ENCODE data around the gene LMNA. TPM values are rescaled to one million over a fixed set of nuclear protein-coding genes. Genes with fewer than 3 reads are reported as not detected.
A peak's percentile ranks its signal among the peaks of the same experiment; 100 is the strongest.

LMNA gene
- total and polyA plus RNA-seq, 2 of the 4 experiments (the other 2 are of a cell fraction): 563 to 755 TPM

DNA sequence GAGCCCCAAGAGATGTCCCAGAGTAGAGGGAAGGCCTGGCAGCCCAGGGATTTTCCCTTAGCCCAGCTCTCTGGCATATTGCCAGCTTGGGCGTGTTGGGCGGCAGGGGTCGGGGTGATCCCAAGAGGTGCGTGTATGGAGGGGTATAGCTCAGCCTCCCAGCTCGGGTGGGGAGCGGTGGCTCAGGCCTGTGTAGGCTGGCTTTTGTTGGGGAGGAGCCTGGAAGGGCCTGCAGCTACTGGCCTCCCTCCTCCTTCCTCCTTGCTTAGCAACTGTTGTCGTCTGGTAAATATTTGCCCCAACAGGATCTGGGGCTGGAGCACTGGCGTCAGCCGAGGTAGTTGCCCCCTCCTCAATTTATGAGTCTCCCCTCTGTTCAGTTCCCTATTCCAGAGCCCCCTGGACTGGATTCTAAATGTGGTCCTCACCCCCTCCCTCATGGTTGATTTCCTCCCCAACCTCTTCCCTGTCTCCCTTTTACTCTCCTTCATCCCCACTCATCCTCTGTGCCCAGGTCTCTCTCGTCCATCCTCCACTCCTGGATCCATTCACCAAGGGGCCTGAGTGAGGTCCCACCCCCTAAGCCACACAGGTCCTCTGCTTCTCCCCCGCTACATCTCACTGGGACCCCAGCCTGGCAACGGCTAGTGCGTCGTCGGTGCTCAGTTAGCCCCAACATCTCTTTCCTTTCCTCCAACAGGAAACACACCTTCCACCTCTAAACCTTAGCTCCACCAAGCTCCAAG is 10.3 kb upstream of the LMNA start:
- DNase-seq: peak; percentile 80
- Histone ChIP-seq H4K91ac (ENCODE audit: insufficient read depth, low read depth, low read length) (peak overlapping the region; percentile 94), H2AK9ac (replicated peaks; ENCODE audit: low read depth, low read length, poor library complexity) (peak overlapping the region; percentile 96), H3K27ac (ENCODE audit: insufficient read depth, low read length) (peak overlapping the region; percentile 73), H3K4me2 (ENCODE audit: low read depth, low read length) (peak overlapping the region; percentile 27), H3K9me3 (ENCODE audit: control insufficient read depth, insufficient read depth, low read length) (no peaks in the 10 kb centered on the region), H2AFZ (replicated peaks; ENCODE audit: low read length, poor library complexity) (peak overlapping the region; percentile 78), H4K8ac (ENCODE audit: low read depth in 2 of 2, low read length in 2 of 2) (peak overlapping the region; percentile 85 to 87), H3K4ac (ENCODE audit: low read depth, low read length) (peak overlapping the region; percentile 97), H3K18ac (ENCODE audit: low read depth, low read length) (peak overlapping the region; percentile 55), H2BK15ac (ENCODE audit: low read depth, low read length) (peak overlapping the region; percentile 96; the same call in 2 of the 3 replicates), H3K9me1 (ENCODE audit: insufficient read depth, low read length) (peaks cover 43% of the 10 kb centered on the region), H3K14ac (replicated peaks; ENCODE audit: low read depth, low read length) (peak overlapping the region; percentile 96), H2BK120ac (ENCODE audit: low read depth, low read length) (peak overlapping the region; percentile 95), H3K9ac (ENCODE audit: low read depth, low read length) (peak overlapping the region; percentile 37), H2BK5ac (ENCODE audit: low read depth, low read length, poor library complexity, severe bottlenecking) (peak overlapping the region; percentile 69), H3K79me1 (ENCODE audit: low read depth in 1 of 2, low read length in 2 of 2) (peaks cover 22 to 71% of the 10 kb centered on the region in 2 experiments), H3K36me3 (ENCODE audit: control insufficient read depth, insufficient read depth, low read length) (no peaks in the 10 kb centered on the region), H4K20me1 (ENCODE audit: insufficient read depth, low read length) (no peaks in the 10 kb centered on the region), H2AK5ac (ENCODE audit: low read depth, low read length) (peak overlapping the region; percentile 96), H2BK20ac (ENCODE audit: low read depth, low read length) (peak overlapping the region; percentile 81), H3K4me1 (ENCODE audit: control insufficient read depth, insufficient read depth, low read length) (peaks cover 50% of the 10 kb centered on the region), H3K56ac (ENCODE audit: extremely low read depth, insufficient read depth, low read length) (peak overlapping the region; percentile 41; the same call in 1 of the 2 replicates), H4K5ac (ENCODE audit: low read depth, low read length) (peak overlapping the region; percentile 65), H3K23ac (ENCODE audit: low read depth, low read length) (peak overlapping the region; percentile 70), H3K27me3 (ENCODE audit: control insufficient read depth, insufficient read depth, low read length) (no peaks in the 10 kb centered on the region), H3K4me3 (ENCODE audit: insufficient read depth, low read depth, low read length) (no peak overlapping the region)
- ChIA-PET CTCF (interaction anchor here (0.6 to 1.3 kb wide), 2 partner anchors 9 to 26 kb away, joined by 4 to 5 read pairs; no protein-coding TSS in a partner anchor), POLR2A (ENCODE audit: unreplicated experiment) (no interaction called here)
- in situ Hi-C loops (cut with MboI; ENCODE audit: low sequenced_read_pairs) (no loop called here), dilution Hi-C loops (cut with HindIII; ENCODE audit: low sequenced_read_pairs, unreplicated experiment) (no loop called here), intact Hi-C loops (cut with micrococcal nuclease) (no loop called here)
- ATAC-seq (ENCODE audit: low read depth): peak; percentile 70
- TF ChIP-seq CEBPB (IDR thresholded peaks at IDR 0.05; ENCODE audit: low read depth, low read length) (no peak), MAZ (IDR thresholded peaks at IDR 0.05; ENCODE audit: borderline replicate concordance, low read depth, low read length) (peak; percentile 65; the same call in 1 of the 2 replicates), FOS (IDR thresholded peaks at IDR 0.05; ENCODE audit: low read depth, low read length) (no peak), POLR2A (IDR thresholded peaks at IDR 0.05; ENCODE audit: low read depth, low read length) (peak; percentile 70), CHD1 (IDR thresholded peaks at IDR 0.05; ENCODE audit: low read depth, low read length) (0 out of 2 replicates have a peak, but pooled peaks have one; percentile 34)
- BruUV-seq (replicated peaks): no TSS peak
- WGBS, 2 experiments (ENCODE audit: extremely low coverage in 2 of 2, insufficient read length in 1 of 2): 20% methylated on average over 2 of the region's 15 CpGs; no CpG with 5 or more reads in 1 of the 2 experiments
